Measurements from ENCODE around the gene STXBP4. TPM values are rescaled to one million over a fixed set of nuclear protein-coding genes. Genes with fewer than 3 reads are reported as not detected.

The STXBP4 gene
- total and polyA plus RNA-seq, 2 experiments from 2014 or later = 25.0 to 52.1 TPM

- H3K27ac Mint-ChIP-seq = no peak overlapping the region
- Histone ChIP-seq H3K4me1 (ENCODE audit: insufficient read depth) (no peaks in the 10 kb centered on the region), H3K4me2 (no peak overlapping the region), H2AFZ (no peak overlapping the region), H3K27ac (ENCODE audit: low read depth) (no peak overlapping the region), H3K27me3 (ENCODE audit: insufficient read depth) (no peaks in the 10 kb centered on the region), H3F3A (replicated peaks; ENCODE audit: low read depth) (no peaks in the 10 kb centered on the region), H3K9me2 (ENCODE audit: insufficient read depth) (no peaks in the 10 kb centered on the region), H3K36me3 (ENCODE audit: insufficient read depth) (no peaks in the 10 kb centered on the region), H4K20me1 (replicated peaks; ENCODE audit: insufficient read depth) (no peaks in the 10 kb centered on the region), H3K4me3 (no peak overlapping the region), H3K79me2 (replicated peaks; ENCODE audit: insufficient read depth) (no peaks in the 10 kb centered on the region)
- H3K36me3 Mint-ChIP-seq (ENCODE audit: low read depth) = no peaks in the 10 kb centered on the region; the same call in 2 of the 3 replicates
- no peak for ATAC-seq
- no peak for TF ChIP-seq POLR2AphosphoS5 (IDR thresholded peaks at IDR 0.05; ENCODE audit: low read depth)
- no peak for TF ChIP-seq ZNF462 (CRISPR knock-in tag; IDR thresholded peaks at IDR 0.05)
- TF ChIP-seq ZNF114 (CRISPR knock-in tag; IDR thresholded peaks at IDR 0.05) = no peak
- no peak for TF ChIP-seq ETS1 (IDR thresholded peaks at IDR 0.05)
- no peak for TF ChIP-seq NANOG (IDR thresholded peaks at IDR 0.05; ENCODE audit: borderline replicate concordance)
- no peak for TF ChIP-seq ZNF331 (CRISPR knock-in tag; IDR thresholded peaks at IDR 0.05; ENCODE audit: low read depth)
- no peak for TF ChIP-seq CREB1 (CRISPR knock-in tag; IDR thresholded peaks at IDR 0.05; ENCODE audit: low read depth)
- no peak for TF ChIP-seq CTCF (conservative IDR thresholded peaks at IDR 0.05; ENCODE audit: low read depth in 2 of 2)
- TF ChIP-seq STAT1 (IDR thresholded peaks at IDR 0.05; ENCODE audit: unreplicated experiment) = no peak
- TF ChIP-seq JUNB (IDR thresholded peaks at IDR 0.05; ENCODE audit: unreplicated experiment) = no peak
- no peak for TF ChIP-seq REST (IDR thresholded peaks at IDR 0.05; ENCODE audit: unreplicated experiment)
- no peak for TF ChIP-seq EZH2 (IDR thresholded peaks at IDR 0.05; ENCODE audit: low read depth, unreplicated experiment)
- no peak for TF ChIP-seq EZH2phosphoT487 (IDR thresholded peaks at IDR 0.05; ENCODE audit: unreplicated experiment)
- H3K27me3 Mint-ChIP-seq (ENCODE audit: insufficient read depth, low read depth, poor library complexity) = peaks cover 3% of the 10 kb centered on the region
- no peaks in the 10 kb centered on the region for H3K9me3 Mint-ChIP-seq
- no peak overlapping the region for H3K4me3 Mint-ChIP-seq
- no peaks in the 10 kb centered on the region; the same call in 2 of the 3 replicates for H3K4me1 Mint-ChIP-seq
- DNase-seq (ENCODE audit: low spot score) = no peak
Measured at GRCh38 chr17:55059724-55060123, 91.2 kb downstream of the STXBP4 start.
